Measurements from ENCODE around the gene CDC42EP1.

DNA sequence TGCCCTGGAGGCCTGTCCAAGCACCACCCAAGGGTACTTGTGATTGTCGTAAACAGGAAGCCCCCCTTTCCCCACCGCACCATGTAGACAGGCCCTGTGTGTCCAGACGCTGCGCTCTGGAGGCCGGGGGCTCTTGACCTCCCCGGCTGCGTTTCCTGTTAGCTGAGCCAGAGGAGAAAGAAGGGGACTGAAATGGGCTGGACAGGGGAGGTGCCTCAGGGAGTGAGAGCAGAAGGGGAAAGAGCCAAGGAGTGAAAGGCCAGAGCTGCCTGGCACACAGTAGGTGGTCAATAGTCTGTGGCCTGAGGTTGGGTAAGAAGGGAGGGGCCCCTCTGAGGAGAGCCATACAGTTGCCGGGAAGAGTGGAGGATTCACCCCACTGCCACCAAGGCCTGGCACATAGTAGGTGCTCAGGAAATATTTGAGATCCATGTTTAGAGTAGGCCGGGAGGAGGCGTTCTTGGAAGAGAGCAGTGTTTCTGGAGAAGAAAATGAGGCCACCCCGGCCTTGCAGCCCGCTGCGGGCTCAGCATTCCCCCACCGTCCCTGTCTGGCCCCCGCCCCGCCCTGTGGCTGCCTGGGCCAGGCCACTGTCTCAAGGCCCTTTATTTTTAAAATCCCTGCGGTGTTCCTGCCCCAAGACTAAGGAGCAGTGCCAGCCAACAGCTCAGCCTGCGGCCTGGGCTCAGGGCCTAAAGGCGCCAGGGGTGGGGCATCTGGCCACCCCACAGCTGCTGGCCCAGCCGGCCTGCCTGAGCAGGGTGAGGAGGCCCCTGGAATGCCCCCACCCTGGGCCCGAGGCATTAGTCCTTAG lies 13.6 kb upstream of the CDC42EP1 start:
- TF ChIP-seq, protein P1, sequence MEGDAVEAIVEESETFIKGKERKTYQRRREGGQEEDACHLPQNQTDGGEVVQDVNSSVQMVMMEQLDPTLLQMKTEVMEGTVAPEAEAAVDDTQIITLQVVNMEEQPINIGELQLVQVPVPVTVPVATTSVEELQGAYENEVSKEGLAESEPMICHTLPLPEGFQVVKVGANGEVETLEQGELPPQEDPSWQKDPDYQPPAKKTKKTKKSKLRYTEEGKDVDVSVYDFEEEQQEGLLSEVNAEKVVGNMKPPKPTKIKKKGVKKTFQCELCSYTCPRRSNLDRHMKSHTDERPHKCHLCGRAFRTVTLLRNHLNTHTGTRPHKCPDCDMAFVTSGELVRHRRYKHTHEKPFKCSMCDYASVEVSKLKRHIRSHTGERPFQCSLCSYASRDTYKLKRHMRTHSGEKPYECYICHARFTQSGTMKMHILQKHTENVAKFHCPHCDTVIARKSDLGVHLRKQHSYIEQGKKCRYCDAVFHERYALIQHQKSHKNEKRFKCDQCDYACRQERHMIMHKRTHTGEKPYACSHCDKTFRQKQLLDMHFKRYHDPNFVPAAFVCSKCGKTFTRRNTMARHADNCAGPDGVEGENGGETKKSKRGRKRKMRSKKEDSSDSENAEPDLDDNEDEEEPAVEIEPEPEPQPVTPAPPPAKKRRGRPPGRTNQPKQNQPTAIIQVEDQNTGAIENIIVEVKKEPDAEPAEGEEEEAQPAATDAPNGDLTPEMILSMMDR (IDR thresholded peaks at IDR 0.05) = no peak
- TF ChIP-seq EZH2 (IDR thresholded peaks at IDR 0.05; ENCODE audit: borderline replicate concordance, insufficient read depth, low read depth, low read length, poor library complexity, severe bottlenecking) = no peak
